RPMI8226 (cell line): ENCODE data around the gene NR2C2AP.
A peak's percentile ranks its signal among the peaks of the same experiment; 100 is the strongest.
"Not testable (repeated sequence)": the region's sequence is repeated elsewhere in the genome, so short reads cannot be mapped to it uniquely, and the experiment has no call there.

Source experiments
- DNase-seq: peaks from one replicate; pipeline ENCODE4 v3.0.0-alpha.2; 2015

NR2C2AP gene, protein sequence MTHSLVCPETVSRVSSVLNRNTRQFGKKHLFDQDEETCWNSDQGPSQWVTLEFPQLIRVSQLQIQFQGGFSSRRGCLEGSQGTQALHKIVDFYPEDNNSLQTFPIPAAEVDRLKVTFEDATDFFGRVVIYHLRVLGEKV

DNA sequence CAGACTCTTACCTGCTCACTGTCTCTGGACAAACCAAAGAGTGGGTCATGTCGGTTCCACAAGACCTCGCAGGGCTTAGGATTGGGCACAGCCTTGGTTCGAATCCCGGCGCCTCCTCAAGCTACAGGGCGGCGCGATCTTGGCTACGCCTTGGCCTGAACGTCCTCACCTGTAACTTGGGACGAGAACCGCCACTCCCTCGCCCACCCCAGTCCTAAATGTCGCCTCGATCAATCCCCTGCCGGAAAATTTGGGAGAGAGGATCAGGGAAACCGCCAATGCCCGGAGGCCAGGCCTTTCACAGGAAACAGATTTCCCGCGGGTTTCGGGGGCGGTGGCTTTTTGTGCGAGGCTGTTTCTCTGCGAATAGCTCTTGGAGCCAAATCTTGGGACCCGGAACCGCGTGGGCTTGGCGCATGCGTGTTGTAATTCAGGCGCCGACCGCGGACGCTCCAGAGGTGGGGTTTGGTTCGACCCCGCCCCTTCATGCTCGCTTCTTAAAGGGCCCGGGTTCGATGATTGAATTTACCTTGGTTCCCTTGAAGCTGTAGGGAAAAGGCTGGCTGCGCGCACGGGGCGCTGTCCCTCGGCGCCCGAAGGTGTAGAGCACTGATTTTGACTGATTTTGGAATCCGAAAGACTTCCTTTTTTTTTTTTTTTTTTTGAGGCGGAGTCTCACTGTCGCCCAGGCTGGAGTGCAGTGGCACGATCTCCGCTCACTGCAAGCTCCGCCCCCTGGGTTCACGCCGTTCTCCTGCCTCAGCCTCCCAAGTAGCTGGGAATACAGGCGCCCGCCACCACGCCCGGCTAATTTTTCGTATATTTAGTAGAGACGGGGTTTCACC is at the start of gene NR2C2AP:
NR2C2AP (minus strand) TSS at position 403 of the 845 bp plus-strand sequence; CDS start at position 49, 354 bp downstream.
- peak; percentile 96 for DNase-seq

DNA sequence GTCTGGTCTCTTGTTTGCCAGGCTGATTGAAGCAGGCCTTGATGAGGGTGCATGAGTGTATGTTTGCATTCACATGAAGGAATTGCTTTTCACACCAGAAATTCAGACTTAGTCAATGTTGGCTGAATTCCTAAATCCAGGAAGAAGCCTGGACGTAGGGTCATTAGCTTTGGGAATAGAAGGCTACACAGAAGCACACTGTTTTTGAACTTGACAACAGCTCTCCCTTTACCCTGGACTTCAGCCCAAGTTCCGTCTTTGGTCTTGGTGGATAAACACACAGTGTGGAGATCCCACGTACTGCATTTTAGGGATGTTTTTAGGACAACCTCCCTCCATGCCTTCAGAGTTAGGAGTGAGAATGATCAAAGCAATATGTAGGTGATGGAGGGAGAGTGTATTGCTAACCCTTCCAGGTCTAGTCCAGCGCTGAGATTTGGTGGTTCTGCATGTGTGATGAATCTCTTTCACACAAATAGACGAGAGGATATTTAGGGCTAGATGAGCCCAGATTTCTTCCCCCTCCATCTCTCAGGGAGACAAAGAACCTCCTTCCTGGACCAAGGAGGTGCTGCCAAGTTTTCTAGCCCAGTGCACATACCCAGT is 47.1 kb upstream of the NR2C2AP start:
- DNase-seq = no peak

DNA sequence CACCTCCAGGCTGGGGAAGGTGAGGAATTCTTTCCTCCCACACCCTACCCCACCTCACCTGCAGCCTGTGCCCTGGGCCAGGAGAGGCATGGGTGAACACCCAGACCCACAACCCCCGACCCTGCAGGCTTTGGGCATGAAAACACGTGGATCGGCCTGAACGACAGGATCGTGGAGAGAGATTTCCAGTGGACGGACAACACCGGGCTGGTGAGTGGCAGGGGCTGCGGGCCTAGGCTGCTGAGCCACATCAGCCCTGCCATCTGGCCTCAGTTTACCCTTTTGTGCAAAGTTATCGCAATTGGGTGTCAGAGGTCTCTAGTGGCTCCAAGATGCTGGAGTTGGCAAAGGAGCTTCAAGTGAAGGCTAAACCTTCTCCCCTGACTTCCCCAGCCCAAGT is 37.3 kb upstream of the NR2C2AP start:
- no peak for DNase-seq

DNA sequence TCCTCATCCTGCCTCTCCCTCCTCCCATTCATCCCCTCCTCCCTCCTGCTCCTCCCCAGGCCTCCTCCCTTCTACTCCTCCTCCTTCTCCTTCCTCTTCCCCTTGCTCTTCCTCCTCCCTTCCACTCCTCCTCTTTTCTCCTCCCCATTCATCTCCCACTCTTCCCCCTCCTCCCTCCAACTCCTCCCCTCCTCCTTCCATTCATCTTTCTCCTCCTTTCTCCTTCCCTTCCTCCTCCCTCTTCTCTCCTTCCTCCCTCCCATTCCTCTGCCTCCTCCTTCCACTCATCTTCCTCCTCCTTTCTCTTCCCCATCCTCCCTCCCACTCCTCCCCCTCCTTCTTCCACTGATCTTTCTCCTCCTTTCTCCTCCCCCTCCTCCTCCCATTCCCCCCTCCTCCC is 36.5 kb upstream of the NR2C2AP start:
- no peak for DNase-seq

DNA sequence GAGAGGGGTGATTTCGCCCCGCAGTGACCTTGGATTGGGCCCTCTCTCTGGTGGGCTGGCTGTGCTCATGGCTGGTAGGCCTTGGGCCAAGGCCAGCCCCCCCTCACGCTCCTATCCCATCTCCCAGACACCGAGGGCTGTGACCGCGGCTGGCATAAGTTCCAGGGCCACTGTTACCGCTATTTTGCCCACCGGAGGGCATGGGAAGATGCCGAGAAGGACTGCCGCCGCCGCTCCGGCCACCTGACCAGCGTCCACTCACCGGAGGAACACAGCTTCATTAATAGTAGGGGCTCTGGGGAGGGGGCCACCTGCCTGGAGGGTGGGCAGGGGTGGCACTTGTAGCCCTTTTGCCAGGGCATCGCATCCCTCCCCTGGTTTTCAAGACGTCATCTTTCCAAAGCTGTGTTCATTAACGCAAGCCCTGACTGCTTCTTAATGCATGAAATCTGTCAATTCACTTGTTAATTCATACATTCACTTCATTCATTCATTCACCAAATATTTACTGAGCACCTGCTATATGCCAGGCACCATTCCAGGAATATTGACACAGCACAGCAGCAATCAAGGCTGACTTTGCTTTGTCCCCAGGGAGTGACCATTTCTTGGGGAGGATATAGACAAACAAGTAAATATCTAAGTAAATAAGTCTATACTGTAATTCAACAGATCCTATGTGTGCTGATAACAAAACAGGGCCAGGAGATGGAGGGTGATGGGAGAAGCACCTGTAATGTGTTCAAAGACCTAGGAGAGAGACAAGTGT is 35.1 kb upstream of the NR2C2AP start:
- no peak for DNase-seq

DNA sequence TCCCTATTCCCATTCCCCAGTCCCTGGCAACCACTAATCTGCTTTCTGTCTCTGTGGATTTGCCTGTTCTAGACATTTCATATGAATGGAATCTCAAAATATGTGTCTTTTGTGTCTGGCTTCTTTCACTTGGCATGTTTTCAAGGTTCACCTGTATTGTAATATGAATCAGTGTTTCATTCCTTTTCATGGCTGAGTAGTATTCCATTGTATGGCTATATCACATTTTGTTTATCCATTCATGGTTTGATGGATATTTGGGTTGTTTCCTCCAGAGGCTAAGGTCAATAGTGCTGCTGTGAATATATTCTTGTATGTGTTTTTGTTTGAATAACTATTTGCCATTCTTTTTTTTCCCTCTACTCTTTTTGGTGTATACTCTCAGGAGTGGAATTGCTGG is 33.0 kb upstream of the NR2C2AP start:
- no peak for DNase-seq

DNA sequence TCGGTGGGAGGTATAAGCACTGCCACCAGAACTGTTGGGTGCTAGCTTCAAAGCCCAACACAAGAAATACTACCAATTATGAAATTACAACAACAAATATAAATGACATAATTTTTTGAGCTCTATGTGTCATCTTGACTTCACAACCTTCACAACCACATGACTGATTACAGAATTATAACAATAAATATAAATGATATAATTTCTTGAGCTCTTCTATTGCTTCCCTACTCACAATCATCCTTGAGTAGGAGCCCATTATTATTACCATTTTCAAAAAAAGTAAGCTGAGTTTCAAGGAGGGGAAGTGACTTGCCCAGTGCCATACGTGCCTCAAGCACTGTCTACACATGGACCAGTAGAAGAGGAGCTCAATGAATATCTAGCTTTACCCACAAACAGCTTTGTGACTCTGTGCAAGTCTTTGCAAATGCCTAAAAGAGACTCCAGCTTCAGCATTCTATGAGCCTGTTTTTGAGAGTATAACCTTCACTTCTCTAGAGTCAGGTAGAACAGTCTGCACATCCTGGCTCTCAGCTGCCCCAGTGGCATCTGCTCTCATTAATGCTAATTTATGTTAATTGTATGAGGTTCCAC is 31.1 kb upstream of the NR2C2AP start:
- DNase-seq = no peak

DNA sequence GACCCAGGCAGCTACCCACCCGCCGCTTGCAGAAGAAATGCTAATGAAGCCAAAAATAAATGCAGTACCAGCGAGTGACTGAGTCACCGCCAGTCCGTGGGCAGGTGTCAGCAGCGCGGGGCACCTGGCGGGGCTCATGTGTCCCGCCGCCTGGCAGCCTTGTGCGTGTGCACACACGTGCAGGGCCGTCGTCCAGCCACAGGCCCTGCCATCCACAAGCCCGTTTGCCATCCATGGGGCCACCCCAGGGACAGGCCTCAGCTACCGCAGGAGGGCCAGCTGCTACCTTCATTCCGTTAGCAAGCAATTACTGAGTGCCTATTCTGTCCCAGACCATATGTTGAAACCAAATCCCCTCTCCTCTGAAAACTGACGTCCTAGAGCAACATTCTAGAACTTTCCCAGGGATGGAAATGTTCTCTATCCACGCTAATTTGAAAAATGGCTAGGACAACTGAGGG is 29.1 kb upstream of the NR2C2AP start:
- peak; percentile 61 for DNase-seq

DNA sequence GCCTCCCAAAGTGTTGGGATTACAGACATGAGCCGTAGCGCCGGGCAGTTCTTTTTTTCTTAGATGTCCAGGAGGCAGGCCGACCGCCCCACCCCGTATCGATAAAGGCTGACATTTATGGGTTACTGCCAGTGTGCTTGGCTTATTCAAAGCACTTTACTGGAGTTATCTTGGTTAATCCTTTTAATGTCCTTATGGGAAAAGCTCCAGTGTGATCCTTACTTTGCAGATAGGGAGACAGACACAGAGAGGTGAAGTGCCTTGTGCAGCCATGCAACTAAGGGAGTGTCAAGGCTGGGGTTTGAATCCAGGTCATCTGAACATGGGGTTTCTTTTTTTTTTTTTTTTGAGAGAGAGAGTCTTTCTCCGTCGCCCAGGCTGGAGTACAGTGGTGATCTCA is 27.8 kb upstream of the NR2C2AP start:
- no peak for DNase-seq

DNA sequence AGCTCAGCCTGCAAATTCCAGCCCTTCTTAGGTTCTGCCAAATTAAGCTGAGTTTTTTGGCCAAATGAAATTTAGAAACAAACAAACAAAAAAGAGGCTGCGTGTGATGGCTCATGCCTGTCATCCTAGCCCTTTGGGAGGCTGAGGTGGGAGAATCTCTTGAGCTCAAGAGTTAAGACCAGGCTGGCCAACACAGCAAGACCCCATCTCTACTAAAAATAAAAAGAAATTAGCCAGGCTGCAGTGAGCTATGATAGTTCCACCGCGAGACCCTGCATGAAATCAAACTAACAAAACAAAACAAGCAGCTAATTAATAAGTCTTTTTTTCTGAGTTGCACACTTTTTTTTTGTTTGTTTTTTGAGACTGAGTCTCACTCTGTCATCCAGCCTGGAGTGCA is 26.5 kb upstream of the NR2C2AP start:
- DNase-seq = no peak

DNA sequence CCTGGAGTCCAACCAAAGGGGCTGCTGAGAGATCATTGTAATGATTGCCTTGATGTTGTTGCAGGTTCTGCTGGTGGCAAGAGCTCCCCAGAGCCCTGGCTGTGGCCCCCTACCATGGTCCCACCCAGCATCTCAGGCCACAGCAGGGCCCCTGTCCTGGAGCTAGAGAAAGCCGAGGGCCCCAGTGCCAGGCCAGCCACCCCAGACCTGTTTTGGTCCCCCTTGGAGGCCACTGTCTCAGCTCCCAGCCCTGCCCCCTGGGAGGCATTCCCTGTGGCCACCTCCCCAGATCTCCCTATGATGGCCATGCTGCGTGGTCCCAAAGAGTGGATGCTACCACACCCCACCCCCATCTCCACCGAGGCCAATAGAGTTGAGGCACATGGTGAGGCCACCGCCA is 24.0 kb upstream of the NR2C2AP start:
- no peak for DNase-seq

DNA sequence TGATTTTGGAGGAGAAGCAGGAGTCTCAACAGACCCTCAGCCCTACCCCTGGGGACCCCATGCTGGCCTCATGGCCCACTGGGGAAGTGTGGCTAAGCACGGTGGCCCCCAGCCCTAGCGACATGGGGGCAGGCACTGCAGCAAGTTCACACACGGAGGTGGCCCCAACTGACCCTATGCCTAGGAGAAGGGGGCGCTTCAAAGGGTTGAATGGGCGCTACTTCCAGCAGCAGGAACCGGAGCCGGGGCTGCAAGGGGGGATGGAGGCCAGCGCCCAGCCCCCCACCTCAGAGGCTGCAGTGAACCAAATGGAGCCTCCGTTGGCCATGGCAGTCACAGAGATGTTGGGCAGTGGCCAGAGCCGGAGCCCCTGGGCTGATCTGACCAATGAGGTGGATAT is 23.4 kb upstream of the NR2C2AP start:
- no peak for DNase-seq

DNA sequence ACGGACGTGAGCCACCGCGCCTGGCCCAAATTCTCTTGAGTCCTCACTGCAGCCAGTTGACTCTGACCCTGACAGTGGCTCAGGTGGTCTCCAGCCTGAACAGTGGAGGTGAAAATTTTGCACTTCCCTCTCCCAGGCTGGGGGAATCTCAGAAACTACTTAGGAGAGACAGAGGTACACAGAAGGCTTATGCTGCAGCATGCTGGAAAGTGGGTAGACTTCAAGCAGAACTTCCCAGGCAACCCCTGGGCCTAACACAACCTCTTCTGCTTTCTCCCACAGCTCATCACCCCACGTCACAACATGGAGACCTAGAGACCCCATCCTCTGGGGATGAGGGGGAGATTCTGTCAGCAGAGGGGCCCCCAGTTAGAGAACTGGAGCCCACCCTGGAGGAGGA is 23.0 kb upstream of the NR2C2AP start:
- no peak for DNase-seq

DNA sequence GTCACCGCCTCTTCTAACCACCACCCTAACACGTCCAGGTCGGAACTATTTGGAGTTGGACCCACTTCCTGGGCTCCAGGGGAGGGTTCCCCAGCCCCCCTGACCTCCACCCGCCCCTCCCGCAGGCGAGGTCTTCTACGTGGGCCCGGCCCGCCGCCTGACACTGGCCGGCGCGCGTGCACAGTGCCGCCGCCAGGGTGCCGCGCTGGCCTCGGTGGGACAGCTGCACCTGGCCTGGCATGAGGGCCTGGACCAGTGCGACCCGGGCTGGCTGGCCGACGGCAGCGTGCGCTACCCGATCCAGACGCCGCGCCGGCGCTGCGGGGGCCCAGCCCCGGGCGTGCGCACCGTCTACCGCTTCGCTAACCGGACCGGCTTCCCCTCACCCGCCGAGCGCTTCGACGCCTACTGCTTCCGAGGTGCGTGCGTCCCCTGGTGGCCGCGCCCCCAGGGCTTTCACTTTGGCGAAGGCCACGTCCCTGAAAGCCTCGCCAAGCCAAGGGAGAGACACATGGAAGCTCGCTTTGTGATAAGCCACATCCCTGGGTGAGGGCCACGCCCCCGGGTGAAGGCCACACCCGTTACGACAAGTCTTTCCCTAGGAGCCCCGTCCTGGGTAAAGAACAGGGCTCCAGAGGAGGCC is 21.8 kb upstream of the NR2C2AP start:
- DNase-seq = peak; percentile 89

DNA sequence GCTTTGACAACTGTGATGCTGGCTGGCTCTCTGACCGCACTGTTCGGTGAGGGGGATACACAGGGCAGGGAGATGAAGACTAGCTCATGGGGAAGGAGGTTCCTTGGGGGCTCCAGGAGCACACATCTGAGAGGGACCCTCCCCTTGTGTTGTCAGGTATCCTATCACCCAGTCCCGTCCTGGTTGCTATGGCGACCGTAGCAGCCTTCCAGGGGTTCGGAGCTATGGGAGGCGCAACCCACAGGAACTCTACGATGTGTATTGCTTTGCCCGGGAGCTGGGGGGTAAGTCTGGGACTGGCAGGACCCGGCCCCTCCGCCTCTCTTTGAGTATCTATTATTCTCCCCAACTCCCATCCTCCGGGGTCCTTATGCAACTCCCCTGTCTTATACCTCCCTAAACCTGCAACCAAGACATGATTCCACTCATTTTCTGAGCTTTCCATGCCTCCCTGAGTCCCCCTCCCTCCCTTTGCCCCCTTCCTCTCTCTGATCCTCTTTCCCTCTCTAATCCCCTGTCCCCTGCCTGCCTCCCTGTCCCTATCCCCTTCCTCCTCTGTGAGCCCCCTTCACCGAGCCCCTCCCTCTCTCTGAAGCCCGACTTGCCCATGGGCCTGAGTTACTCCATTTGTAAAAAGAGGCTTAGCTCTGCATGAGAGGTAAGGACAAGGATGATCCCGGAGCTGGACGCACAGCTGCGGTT is 21.1 kb upstream of the NR2C2AP start:
- no peak for DNase-seq

DNA sequence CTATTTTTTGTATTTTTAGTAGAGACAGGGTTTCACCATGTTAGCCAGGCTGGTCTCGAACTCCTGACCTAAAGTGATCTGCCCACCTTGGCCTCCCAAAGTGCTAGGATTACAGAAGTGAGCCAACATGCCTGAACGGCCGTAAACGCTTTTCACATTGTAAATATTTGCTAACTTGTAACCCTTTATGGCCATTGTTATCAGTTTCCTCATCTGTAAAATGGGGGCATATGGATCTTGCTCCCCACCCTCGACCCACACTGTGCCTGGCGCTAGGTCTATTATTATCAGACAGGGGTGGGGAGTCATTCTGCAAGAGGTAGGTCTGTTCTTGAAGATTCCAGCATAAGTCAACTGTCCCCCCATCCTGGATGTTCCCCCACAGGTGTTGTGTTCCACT is 20.4 kb upstream of the NR2C2AP start:
- DNase-seq = no peak

DNA sequence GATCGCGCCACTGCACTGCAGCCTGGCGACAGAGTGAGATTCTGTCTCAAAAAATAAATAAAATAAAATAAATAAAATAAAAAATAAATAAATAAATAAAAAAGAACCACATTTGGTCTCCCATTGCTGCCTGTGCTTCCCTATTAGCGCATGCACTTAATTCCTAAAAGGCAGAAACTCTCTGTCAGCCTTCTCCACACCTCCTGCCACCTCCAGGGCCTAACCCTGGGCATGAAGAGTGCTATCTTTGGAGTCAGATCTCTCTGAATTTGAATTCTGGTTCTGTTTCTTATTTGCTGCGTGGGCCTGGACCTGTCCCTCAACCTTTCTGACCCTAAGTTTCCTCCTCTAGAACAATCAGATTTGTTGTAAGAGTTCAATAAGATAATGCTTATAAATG is 19.8 kb upstream of the NR2C2AP start:
- no peak for DNase-seq

DNA sequence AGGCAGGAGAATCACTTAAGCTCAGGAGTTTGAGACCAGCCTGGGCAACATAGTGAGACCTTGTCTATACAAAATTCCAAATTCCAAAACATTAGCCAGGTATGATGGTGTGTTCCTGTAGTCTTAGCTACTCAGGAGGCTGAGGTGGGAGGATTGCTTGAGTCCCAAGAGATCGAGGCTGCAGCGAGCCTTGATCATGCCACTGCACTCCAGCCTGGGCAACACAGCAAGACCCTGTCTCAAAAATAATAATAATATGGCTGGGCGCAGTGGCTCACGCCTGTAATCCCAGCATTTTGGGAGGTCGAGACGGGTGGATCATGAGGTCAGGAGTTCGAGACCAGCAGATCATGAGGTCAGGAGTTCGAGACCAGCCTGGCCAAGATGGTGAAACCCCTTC is 17.8 kb upstream of the NR2C2AP start:
- DNase-seq = not testable (repeated sequence)

DNA sequence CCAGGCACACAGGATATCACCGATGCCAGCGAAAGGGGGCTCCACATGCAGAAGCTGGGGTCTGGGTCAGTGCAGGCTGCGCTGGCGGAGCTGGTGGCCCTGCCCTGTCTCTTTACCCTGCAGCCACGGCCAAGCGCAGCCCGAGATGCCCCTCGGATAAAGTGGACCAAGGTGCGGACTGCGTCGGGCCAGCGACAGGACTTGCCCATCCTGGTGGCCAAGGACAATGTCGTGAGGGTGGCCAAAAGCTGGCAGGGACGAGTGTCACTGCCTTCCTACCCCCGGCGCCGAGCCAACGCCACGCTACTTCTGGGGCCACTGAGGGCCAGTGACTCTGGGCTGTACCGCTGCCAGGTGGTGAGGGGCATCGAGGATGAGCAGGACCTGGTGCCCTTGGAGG is 15.7 kb upstream of the NR2C2AP start:
- no peak for DNase-seq

DNA sequence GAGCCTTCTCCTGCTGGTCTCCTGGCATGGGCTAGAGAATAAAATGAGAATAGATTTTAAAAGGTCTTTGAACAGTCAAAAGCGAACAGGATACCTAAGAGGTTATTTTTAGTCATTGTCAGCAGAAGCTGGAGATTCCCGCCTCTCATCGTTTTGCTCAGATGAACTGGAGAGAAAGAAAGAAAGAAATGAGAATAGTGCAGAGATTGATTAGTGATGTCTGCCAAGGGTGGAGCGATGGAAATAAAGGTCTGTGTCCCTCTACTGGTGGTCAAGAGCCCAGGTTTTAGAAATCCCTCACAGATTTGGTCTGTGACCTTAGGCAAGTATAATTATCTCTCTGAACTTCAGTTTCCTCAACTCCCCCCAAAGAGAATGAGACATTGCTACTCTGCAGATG is 13.9 kb upstream of the NR2C2AP start:
- peak; percentile 80 for DNase-seq

DNA sequence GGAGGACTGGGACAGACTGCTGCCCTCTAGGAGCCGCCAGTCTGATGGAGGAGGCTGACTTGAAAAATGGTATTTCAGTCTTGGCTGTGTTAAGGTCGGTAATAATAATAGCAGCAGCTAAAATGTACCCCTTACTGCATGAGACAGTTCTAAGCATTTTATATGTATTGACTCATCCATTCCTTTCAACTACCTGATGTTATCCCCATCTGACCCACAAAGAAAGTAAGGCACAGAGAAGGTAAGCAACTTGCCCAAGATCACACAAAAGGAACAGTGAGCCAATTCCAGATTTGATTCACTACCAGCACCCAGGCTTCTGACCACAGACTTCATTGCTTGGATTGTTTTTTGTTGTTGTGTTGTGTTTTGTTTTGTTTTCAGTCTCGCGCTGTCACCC is 12.6 kb upstream of the NR2C2AP start:
- no peak for DNase-seq

DNA sequence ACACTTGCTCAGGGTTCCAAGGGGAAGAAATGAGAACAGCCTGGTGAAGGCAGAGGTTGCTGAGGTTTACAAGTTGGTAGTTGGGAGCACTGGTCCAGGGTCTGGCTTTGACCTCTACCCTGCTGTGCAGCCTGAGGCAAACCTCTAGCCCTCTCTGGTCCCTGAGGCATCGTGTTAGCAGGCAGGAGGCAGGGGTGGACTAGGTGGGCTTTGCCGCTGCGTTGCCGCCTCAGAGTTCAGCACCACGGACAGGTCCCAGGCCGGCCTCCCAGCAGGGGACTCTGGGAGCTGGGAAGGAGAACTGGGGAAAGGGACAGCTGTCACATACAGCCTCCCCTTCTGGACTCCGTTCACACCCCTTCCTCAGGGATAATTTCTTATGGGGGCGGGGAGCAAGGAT is 11.7 kb upstream of the NR2C2AP start:
- peak; percentile 63 for DNase-seq
